GM12865 (cell line): ENCODE measurements around the gene ZNF646.

Source experiments
- DNase-seq: peaks from one replicate; pipeline ENCODE4 v3.0.0; 2010; ENCODE audit warnings: low read depth
- H3K4me3 ChIP-seq: 2 replicates; pipeline ENCODE4 v1.5.1; 2011; ENCODE audit warnings: mild to moderate bottlenecking, low read depth, low read length, control low read depth
- CTCF ChIP-seq: IDR thresholded peaks from 2 replicates; pipeline ENCODE4 v1.5.1; 2011; ENCODE audit warnings: low read length, control low read depth, low read depth, inconsistent platforms; ENCODE audit not compliant: insufficient read depth; ENCODE audit errors: missing control alignments

Gene ZNF646

GRCh38 chr16:31052114-31052513, 22.1 kb upstream of the ZNF646 start:
- H3K4me3 ChIP-seq = no peak overlapping the region
- DNase-seq = no peak
- no peak for TF ChIP-seq CTCF

GRCh38 chr16:31055613-31056012, 18.6 kb upstream of the ZNF646 start:
- no peak for TF ChIP-seq CTCF
- H3K4me3 ChIP-seq = no peak overlapping the region
- DNase-seq = no peak

- no peak for DNase-seq
- TF ChIP-seq CTCF = no peak
- H3K4me3 ChIP-seq = no peak overlapping the region
Observed at GRCh38 chr16:31061126-31061812, 13.0 kb upstream of the ZNF646 start.

- TF ChIP-seq CTCF = no peak
- no peak for DNase-seq
Observed at GRCh38 chr16:31061813-31062440, 12.3 kb upstream of the ZNF646 start.

GRCh38 chr16:31063495-31063842, 10.8 kb upstream of the ZNF646 start:
- TF ChIP-seq CTCF = no peak
- DNase-seq = no peak
- no peak overlapping the region for H3K4me3 ChIP-seq

More at GRCh38 chr16:31061813-31062440, 12.3 kb upstream of the ZNF646 start:
- H3K4me3 ChIP-seq = no peak overlapping the region

- TF ChIP-seq CTCF = no peak
- DNase-seq = no peak
- no peak overlapping the region for H3K4me3 ChIP-seq
Observed at GRCh38 chr16:31063843-31064611, 10.2 kb upstream of the ZNF646 start.
